Cardiac muscle cell (in vitro differentiated cells and primary cell): ENCODE data around the gene TXNRD2. TPM values are rescaled to one million over a fixed set of nuclear protein-coding genes. Genes with fewer than 3 reads are reported as not detected.

Experiments used
- DNase-seq, 2 donors: peaks; one replicate each; pipeline versions ENCODE4 v3.0.0 to v3.0.0-alpha.2; 2010 to 2017; ENCODE audit warnings: low read depth in 1 of 2, low spot score in 1 of 2
- H3K27ac ChIP-seq: fragments of 200-600 bp; sonication (generic); 2 replicates; pipeline ENCODE4 v1.5.1; 2016
- H3K27me3 ChIP-seq: fragments of 200-600 bp; sonication (generic); 2 replicates; pipeline ENCODE4 v1.6.0; 2016; ENCODE audit warnings: control low read depth
- H3K36me3 ChIP-seq: fragments of 200-600 bp; sonication (generic); 2 replicates; pipeline ENCODE4 v1.5.1; 2016; ENCODE audit warnings: control low read depth
- H3K4me1 ChIP-seq: fragments of 200-600 bp; sonication (generic); 2 replicates; pipeline ENCODE4 v1.8.1; 2017; ENCODE audit warnings: low read depth, mild to moderate bottlenecking, mixed run types
- H3K4me3 ChIP-seq: fragments of 200-600 bp; sonication (generic); 2 replicates; pipeline ENCODE4 v1.5.1; 2016; ENCODE audit warnings: mild to moderate bottlenecking
- H3K9me3 ChIP-seq: fragments of 200-600 bp; sonication (generic); 2 replicates; pipeline ENCODE4 v1.5.1; 2017; ENCODE audit warnings: low read depth, mild to moderate bottlenecking, control low read depth
- polyA plus RNA-seq: library from polyadenylated mRNA; unstranded; fragments of >200 nt; fragmentation: Nextera tagmentation; extraction: Ambion mirVana; gene quantifications from 2 replicates; pipeline ENCODE4 v1.2.1, GENCODE V29; 2016
- total RNA-seq: library from RNA; depleted of rRNA; stranded (reverse); fragments of >200 nt; gene quantifications from 2 replicates; pipeline ENCODE4 v1.2.3, GENCODE V29; 2016
- TF ChIP-seq, protein P1 (sequence below): IDR thresholded peaks from 2 replicates; pipeline ENCODE4 v1.5.1; 2012; ENCODE audit warnings: low read depth, mild to moderate bottlenecking, low read length

The TXNRD2 gene
- total and polyA plus RNA-seq, 2 experiments from 2014 or later = 15.6 to 21.2 TPM

GRCh38 chr22:19905347-19906276, 36.0 kb downstream of the TXNRD2 start:
- H3K4me1 ChIP-seq = peaks cover 11% of the 10 kb centered on the region
- no peak overlapping the region for H3K4me3 ChIP-seq
- no peaks in the 10 kb centered on the region for H3K9me3 ChIP-seq
- no peaks in the 10 kb centered on the region for H3K36me3 ChIP-seq
- DNase-seq = peak in 1 of 2 donors; percentile 26
- no peak overlapping the region for H3K27ac ChIP-seq
- TF ChIP-seq, protein P1, sequence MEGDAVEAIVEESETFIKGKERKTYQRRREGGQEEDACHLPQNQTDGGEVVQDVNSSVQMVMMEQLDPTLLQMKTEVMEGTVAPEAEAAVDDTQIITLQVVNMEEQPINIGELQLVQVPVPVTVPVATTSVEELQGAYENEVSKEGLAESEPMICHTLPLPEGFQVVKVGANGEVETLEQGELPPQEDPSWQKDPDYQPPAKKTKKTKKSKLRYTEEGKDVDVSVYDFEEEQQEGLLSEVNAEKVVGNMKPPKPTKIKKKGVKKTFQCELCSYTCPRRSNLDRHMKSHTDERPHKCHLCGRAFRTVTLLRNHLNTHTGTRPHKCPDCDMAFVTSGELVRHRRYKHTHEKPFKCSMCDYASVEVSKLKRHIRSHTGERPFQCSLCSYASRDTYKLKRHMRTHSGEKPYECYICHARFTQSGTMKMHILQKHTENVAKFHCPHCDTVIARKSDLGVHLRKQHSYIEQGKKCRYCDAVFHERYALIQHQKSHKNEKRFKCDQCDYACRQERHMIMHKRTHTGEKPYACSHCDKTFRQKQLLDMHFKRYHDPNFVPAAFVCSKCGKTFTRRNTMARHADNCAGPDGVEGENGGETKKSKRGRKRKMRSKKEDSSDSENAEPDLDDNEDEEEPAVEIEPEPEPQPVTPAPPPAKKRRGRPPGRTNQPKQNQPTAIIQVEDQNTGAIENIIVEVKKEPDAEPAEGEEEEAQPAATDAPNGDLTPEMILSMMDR = no peak
- H3K27me3 ChIP-seq = no peaks in the 10 kb centered on the region

GRCh38 chr22:19904935-19905334, 36.7 kb downstream of the TXNRD2 start:
- H3K4me1 ChIP-seq = peaks cover 11% of the 10 kb centered on the region
- H3K9me3 ChIP-seq = no peaks in the 10 kb centered on the region
- H3K27ac ChIP-seq = no peak overlapping the region
- no peak overlapping the region for H3K4me3 ChIP-seq
- DNase-seq = no peak
- H3K36me3 ChIP-seq = no peaks in the 10 kb centered on the region
- TF ChIP-seq, protein P1 = no peak
- H3K27me3 ChIP-seq = no peaks in the 10 kb centered on the region

DNA sequence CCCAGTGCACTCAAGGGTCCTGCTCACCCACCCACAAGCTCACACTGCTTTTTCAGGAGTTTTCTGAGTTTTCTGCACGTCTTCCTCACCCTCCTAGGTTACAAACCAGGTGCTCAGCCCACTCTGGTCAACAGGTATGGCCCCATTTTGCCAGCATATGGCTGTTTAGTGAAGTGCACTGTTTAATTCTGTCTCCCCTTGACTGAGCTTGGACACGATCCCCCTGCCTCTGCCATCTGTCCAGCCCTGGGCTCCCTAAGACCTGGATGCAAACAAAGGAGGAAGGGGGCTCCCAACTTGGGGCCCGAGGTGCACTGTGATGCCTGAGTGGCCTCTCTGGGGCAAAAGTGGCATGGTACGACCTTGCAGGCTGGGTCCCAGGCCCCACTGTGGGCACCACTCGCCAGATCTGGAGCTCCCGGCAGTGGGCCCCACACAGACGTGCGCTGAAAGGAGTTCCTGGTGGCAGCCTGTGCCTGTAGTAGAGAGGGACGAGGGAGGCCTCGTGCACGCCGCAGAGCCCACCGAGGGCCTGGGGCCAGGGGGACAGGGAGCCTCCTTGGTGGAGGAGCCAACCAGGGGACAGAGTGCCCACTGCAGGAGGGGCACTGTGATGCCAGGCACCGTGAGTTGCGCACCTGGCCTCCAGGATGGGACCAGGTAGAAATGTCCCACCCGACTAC, 37.3 kb downstream of the TXNRD2 start:
- no peak for DNase-seq
- H3K4me1 ChIP-seq = peaks cover 11% of the 10 kb centered on the region
- H3K27ac ChIP-seq = no peak overlapping the region
- TF ChIP-seq, protein P1 = no peak
- no peaks in the 10 kb centered on the region for H3K36me3 ChIP-seq
- H3K9me3 ChIP-seq = no peaks in the 10 kb centered on the region
- no peak overlapping the region for H3K4me3 ChIP-seq
- no peaks in the 10 kb centered on the region for H3K27me3 ChIP-seq

- no peaks in the 10 kb centered on the region for H3K36me3 ChIP-seq
- no peaks in the 10 kb centered on the region for H3K27me3 ChIP-seq
- TF ChIP-seq, protein P1 = no peak
- no peaks in the 10 kb centered on the region for H3K9me3 ChIP-seq
- H3K4me3 ChIP-seq = no peak overlapping the region
- no peak for DNase-seq
- H3K4me1 ChIP-seq = peaks cover 11% of the 10 kb centered on the region
- H3K27ac ChIP-seq = no peak overlapping the region
Observed at GRCh38 chr22:19903513-19903912, 38.1 kb downstream of the TXNRD2 start.

GRCh38 chr22:19903031-19903430, 38.6 kb downstream of the TXNRD2 start:
- Histone ChIP-seq H3K4me3 (no peak overlapping the region), H3K27ac (no peak overlapping the region), H3K9me3 (no peaks in the 10 kb centered on the region), H3K4me1 (peaks cover 11% of the 10 kb centered on the region), H3K27me3 (no peaks in the 10 kb centered on the region), H3K36me3 (no peaks in the 10 kb centered on the region)
- TF ChIP-seq, protein P1 = no peak
- DNase-seq = peak in 1 of 2 donors; percentile 66
